Ascending aorta (tissue), 2 donors: ENCODE data around the gene MT1B. TPM values are rescaled to one million over a fixed set of nuclear protein-coding genes. Genes with fewer than 3 reads are reported as not detected.
"Not testable (repeated sequence)": the region's sequence is repeated elsewhere in the genome, so short reads cannot be mapped to it uniquely, and the experiment has no call there.

Experiments used
- DNase-seq, 2 donors: peaks; one replicate each; pipeline ENCODE4 v3.0.0-alpha.2; 2019; ENCODE audit warnings: low spot score in 2 of 2
- H3K27ac ChIP-seq, 2 donors: fragments of 200-600 bp; sonication (generic); one replicate each; pipeline ENCODE4 v1.5.1; 2016 to 2017; ENCODE audit warnings: mild to moderate bottlenecking in 1 of 2
- H3K27me3 ChIP-seq: fragments of 200-600 bp; sonication (generic); one replicate; pipeline ENCODE4 v1.5.1; 2017
- H3K36me3 ChIP-seq, 2 donors: fragments of 200-600 bp; sonication (generic); one replicate each; pipeline ENCODE4 v1.5.1; 2016
- H3K4me1 ChIP-seq, 2 donors: fragments of 200-600 bp; sonication (generic); one replicate each; pipeline ENCODE4 v1.5.1; 2016 to 2017; ENCODE audit warnings: mild to moderate bottlenecking in 1 of 2
- H3K4me3 ChIP-seq, 2 donors: fragments of 200-600 bp; sonication (generic); one replicate each; pipeline ENCODE4 v1.5.1; 2016 to 2017; ENCODE audit warnings: mild to moderate bottlenecking in 1 of 2
- H3K9me3 ChIP-seq, 2 donors: fragments of 200-600 bp; sonication (generic); one replicate each; pipeline ENCODE4 v1.5.1; 2016
- intact Hi-C: fragments of 100-400 bp; cut with DNase I; formaldehyde crosslinking; loops from one replicate; pipeline ENCODE4 v1.15.1; 2023
- total RNA-seq: library from RNA; depleted of rRNA; stranded (reverse); fragments of >200 nt; gene quantifications from one replicate; pipeline ENCODE4 v1.1.0, GENCODE V29; 2016
- TF ChIP-seq, protein P1 (sequence below), 3 experiments: fragments of 200-600 bp in 2 of 3; fragments of 450-650 bp in 1 of 3; sonication (generic) in 2 of 3; IDR thresholded peaks; one replicate each; pipeline ENCODE4 v1.5.1; 2016 to 2019; ENCODE audit warnings: antibody characterized with exemption in 3 of 3, mild to moderate bottlenecking in 1 of 3, moderate library complexity in 1 of 3

Gene MT1B
- total RNA-seq, 1 donor from 2014 or later: not detected

DNA sequence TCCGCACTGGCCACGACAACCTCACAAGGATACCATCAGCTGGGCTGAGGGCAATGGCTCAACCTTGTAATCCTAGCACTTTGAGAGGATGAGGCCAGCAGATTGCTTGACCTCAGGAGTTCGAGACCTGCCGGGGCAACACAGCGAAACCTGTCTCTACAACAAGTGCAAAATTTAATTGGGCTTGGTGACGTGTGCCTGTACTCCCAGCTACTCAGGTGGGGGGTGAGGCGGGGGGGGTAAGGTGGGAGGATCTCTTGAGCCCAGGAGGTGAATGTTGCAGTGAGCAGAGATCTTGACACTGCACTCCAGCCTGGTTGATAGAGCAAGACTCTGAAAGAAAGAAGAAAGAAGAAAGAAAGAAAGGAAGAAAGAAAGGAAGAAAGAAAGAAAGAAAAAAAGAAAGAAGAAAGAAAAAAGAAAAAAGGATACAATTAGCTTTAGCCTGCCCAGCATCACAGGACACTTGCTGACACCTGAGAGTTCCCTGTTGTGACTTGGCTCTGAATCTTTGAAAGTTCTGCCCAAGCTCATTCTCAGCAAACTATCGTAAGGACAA is 31.3 kb upstream of the MT1B start:
- DNase-seq: no peak
- no peak overlapping the region for H3K4me3 ChIP-seq
- no peaks in the 10 kb centered on the region for H3K9me3 ChIP-seq
- TF ChIP-seq, protein P1, sequence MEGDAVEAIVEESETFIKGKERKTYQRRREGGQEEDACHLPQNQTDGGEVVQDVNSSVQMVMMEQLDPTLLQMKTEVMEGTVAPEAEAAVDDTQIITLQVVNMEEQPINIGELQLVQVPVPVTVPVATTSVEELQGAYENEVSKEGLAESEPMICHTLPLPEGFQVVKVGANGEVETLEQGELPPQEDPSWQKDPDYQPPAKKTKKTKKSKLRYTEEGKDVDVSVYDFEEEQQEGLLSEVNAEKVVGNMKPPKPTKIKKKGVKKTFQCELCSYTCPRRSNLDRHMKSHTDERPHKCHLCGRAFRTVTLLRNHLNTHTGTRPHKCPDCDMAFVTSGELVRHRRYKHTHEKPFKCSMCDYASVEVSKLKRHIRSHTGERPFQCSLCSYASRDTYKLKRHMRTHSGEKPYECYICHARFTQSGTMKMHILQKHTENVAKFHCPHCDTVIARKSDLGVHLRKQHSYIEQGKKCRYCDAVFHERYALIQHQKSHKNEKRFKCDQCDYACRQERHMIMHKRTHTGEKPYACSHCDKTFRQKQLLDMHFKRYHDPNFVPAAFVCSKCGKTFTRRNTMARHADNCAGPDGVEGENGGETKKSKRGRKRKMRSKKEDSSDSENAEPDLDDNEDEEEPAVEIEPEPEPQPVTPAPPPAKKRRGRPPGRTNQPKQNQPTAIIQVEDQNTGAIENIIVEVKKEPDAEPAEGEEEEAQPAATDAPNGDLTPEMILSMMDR (IDR thresholded peaks at IDR 0.05): no peak
- H3K36me3 ChIP-seq: no peaks in the 10 kb centered on the region
- H3K27me3 ChIP-seq: no peaks in the 10 kb centered on the region
- intact Hi-C loops: no loop called here
- peaks cover 4 to 7% of the 10 kb centered on the region in 2 donors for H3K4me1 ChIP-seq
- no peak overlapping the region for H3K27ac ChIP-seq

DNA sequence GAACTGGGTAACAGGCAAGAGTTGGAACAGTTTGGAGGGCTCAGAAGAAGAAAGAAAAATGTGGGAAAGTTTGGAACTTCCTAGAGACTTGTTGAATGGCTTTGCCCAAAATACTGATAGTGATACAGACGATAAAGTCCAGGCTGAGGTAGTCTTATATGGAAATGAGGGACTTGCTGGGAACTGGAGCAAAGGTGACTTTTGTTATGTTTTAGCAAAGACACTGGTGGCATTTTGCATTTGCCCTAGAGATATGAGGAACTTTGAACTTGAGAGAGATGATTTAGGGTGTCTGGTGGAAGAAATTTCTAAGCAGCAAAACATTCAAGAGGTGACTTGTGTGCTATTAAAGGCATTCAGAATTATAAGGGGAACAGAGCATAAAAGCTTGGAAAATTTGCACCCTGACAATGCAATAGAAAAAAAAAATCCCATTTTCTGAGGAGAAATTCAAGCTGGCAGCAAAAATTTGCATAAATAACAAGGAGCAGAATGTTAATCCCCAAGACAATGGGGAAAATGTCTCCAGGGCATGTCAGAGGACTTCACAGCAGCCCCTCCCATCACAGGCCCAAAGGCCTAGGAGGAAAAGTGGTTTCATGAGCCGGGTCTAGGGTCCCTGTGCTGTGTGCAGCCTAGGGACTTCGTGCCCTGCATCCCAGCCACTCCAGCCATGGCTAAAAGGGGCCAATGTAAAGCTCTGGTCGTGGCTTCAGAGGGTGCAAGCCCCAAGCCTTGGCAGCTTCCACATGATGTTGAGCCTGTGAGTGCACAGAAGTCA is 29.8 kb upstream of the MT1B start:
- H3K4me1 ChIP-seq, DNase-seq, H3K4me3 ChIP-seq, H3K36me3 ChIP-seq, H3K27me3 ChIP-seq, H3K27ac ChIP-seq, intact Hi-C loops, H3K9me3 ChIP-seq: not testable (repeated sequence)

DNA sequence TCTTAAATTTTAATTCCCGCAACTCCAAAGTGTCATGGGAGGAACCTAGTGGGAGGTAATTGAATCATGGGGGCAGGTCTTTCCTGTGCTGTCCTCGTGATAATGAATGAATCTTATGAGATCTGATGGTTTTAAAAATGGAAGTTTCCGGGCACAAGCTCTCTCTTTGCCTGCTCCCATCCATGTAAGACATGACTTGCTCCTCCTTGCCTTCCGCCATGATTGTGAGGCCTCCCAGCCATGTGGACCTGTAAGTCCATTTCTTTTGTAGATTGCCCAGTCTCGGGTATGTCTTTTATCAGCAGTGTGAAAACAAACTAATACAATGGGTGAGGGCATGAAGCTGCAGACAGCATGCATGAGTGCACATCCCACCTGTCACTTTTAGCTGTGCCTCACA is 28.5 kb upstream of the MT1B start:
- intact Hi-C loops, H3K36me3 ChIP-seq, DNase-seq: not testable (repeated sequence)

DNA sequence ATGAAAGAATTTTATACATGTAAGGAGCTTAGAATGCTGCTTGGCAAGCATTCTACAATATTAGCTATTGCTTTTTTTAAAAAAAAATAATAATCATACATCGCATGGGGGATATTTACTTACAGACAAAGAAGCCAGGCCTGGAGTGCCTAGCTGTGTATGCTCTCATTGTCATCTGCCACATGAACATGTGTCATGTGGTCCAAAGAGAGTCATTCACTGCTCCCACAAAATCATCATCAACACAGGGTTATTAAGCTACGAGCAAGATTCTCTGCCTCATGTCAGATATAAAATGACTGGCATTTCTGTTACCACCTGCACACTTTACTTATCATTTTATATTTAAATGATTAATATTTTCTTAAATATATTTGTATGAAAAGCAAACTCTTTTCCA is 28.0 kb upstream of the MT1B start:
- Histone ChIP-seq H3K27me3 (no peaks in the 10 kb centered on the region), H3K36me3 (no peaks in the 10 kb centered on the region)

More for the DNA sequence above, 28.5 kb upstream of the MT1B start:
- H3K9me3 ChIP-seq, H3K27me3 ChIP-seq, H3K27ac ChIP-seq, H3K4me1 ChIP-seq, H3K4me3 ChIP-seq: not testable (repeated sequence)

GRCh38 chr16:56625140-56625942 is 26.3 kb upstream of the MT1B start, which contains the start of gene MT1E:
Gene MT1E, plus strand, starts transcription at chr16:56625781. Its CDS starts 71 bp downstream, at chr16:56625852.
- intact Hi-C loops: loop anchor here (1.0 to 5.0 kb wide), 3 partner anchors 17 to 677 kb away; partner anchors contain the start of genes GNAO1 and MT2A
- Histone ChIP-seq H3K4me1 (peaks cover 3 to 4% of the 10 kb centered on the region in 2 donors), H3K36me3 (no peaks in the 10 kb centered on the region), H3K4me3 (peak within 1 kb of the TSS; percentile 71 to 82), H3K9me3 (no peaks in the 10 kb centered on the region), H3K27ac (peak within 1 kb of the TSS; percentile 96), H3K27me3 (no peaks in the 10 kb centered on the region)
- DNase-seq: peak in 1 of 2 donors; percentile 93
- TF ChIP-seq, protein P1 (IDR thresholded peaks at IDR 0.05): no peak

More for the DNA sequence above, 28.0 kb upstream of the MT1B start:
- intact Hi-C loops: no loop called here
- Histone ChIP-seq H3K9me3 (no peaks in the 10 kb centered on the region), H3K4me3 (no peak overlapping the region), H3K4me1 (peaks cover 3 to 4% of the 10 kb centered on the region in 2 donors), H3K27ac (no peak overlapping the region)
- TF ChIP-seq, protein P1 (IDR thresholded peaks at IDR 0.05): no peak
- no peak for DNase-seq

DNA sequence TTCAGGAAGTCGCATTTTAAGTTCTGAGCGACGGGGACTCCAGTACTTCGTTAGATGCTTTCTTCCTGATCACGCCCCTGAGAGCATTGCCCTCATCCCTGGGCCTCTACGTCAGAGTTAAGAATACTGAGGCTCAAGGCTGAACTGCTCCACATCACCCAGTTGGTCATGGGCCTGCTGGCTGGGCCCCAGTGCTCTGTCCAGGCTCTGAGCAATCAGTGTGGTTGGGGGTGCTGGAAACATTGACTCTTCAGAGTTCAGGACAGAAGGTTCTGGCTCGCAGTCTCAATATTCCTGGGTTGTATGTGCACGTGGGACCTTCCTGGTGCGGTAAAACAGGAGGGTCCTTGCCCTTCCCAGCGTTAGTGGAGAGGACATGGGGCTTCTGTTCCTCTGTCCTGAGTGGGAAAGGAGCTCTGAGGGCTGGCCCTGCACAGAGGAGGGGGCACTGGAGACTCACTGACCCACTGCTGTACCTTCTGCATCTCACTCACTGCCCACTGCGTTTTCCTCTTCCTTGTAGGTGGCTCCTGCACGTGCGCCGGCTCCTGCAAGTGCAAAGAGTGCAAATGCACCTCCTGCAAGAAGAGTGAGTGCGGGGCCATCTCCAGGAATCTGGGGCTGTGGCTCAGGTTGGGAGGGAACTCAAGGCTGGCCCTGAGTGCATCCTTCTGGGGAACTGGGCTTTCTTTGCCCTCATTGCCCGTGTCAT is 25.6 kb upstream of the MT1B start:
- peak; percentile 80 to 94 for DNase-seq
- TF ChIP-seq, protein P1 (IDR thresholded peaks at IDR 0.05): no peak
- intact Hi-C loops: loop anchor here (1.0 to 5.0 kb wide), 3 partner anchors 18 to 676 kb away; partner anchors contain the start of genes GNAO1 and MT2A
- H3K9me3 ChIP-seq: no peaks in the 10 kb centered on the region
- peak overlapping the region; percentile 71 to 82 for H3K4me3 ChIP-seq
- H3K4me1 ChIP-seq: peaks cover 3 to 4% of the 10 kb centered on the region in 2 donors
- H3K27ac ChIP-seq: peak overlapping the region; percentile 96
- no peaks in the 10 kb centered on the region for H3K36me3 ChIP-seq
- H3K27me3 ChIP-seq: no peaks in the 10 kb centered on the region
